NCI-H2171 (cell line): ENCODE measurements around the gene PARN.
A peak's percentile ranks its signal among the peaks of the same experiment; 100 is the strongest.
"Not testable (repeated sequence)": the region's sequence is repeated elsewhere in the genome, so short reads cannot be mapped to it uniquely, and the experiment has no call there.

Source experiments
- DNase-seq: peaks from one replicate; lab custom pipeline; 2025; lab: John Stamatoyannopoulos, UW

The PARN gene

GRCh38 chr16:14574698-14575415, 55.2 kb downstream of the PARN start:
- DNase-seq, result not testable (repeated sequence)

- DNase-seq, result no peak
These were observed 57.5 kb downstream of the PARN start for GRCh38 chr16:14572535-14572934.

- no peak for DNase-seq
These were observed 60.8 kb downstream of the PARN start for GRCh38 chr16:14569213-14569612.

GRCh38 chr16:14566599-14566998, 63.5 kb downstream of the PARN start:
- no peak for DNase-seq

GRCh38 chr16:14565688-14566025, 64.4 kb downstream of the PARN start:
- DNase-seq, result no peak

- DNase-seq, result peak; percentile 32
These were observed 65.0 kb downstream of the PARN start for GRCh38 chr16:14564861-14565687.

GRCh38 chr16:14564323-14564722, 65.7 kb downstream of the PARN start:
- DNase-seq, result no peak

GRCh38 chr16:14562691-14563491, 67.2 kb downstream of the PARN start:
- no peak for DNase-seq

GRCh38 chr16:14560523-14560922, 69.5 kb downstream of the PARN start:
- no peak for DNase-seq

- no peak for DNase-seq
These were observed 70.2 kb downstream of the PARN start for GRCh38 chr16:14559809-14560241.

GRCh38 chr16:14553447-14553846, 76.6 kb downstream of the PARN start:
- no peak for DNase-seq

GRCh38 chr16:14549789-14550153, 80.3 kb downstream of the PARN start:
- no peak for DNase-seq

- DNase-seq, result no peak
These were observed 80.9 kb downstream of the PARN start for GRCh38 chr16:14548933-14549788.

GRCh38 chr16:14545346-14545884, 84.6 kb downstream of the PARN start:
- no peak for DNase-seq

- not testable (repeated sequence) for DNase-seq
These were observed 85.2 kb downstream of the PARN start for GRCh38 chr16:14544846-14545245.

GRCh38 chr16:14539631-14540030, 90.4 kb downstream of the PARN start:
- DNase-seq, result no peak

- no peak for DNase-seq
These were observed 90.9 kb downstream of the PARN start for GRCh38 chr16:14539156-14539555.

- no peak for DNase-seq
These were observed 91.5 kb downstream of the PARN start for GRCh38 chr16:14538604-14539003.

- DNase-seq, result no peak
These were observed 98.4 kb downstream of the PARN start for GRCh38 chr16:14531613-14532012.

GRCh38 chr16:14531101-14531500, 99.0 kb downstream of the PARN start:
- DNase-seq, result no peak

- DNase-seq, result no peak
These were observed 100.0 kb downstream of the PARN start for GRCh38 chr16:14530046-14530445.
